Keratinocyte (primary cell): ENCODE results near the gene ACP6. TPM values are rescaled to one million over a fixed set of nuclear protein-coding genes. Genes with fewer than 3 reads are reported as not detected.

ENCODE experiments used
- DNase-seq: peaks from one replicate; pipeline ENCODE4 v3.0.0-alpha.2; 2011; ENCODE audit warnings: low read depth, missing footprints, low spot score
- FAIRE-seq: peaks from 2 replicates; lab custom pipeline; 2011; peaks lifted over from hg19 to GRCh38; lab: Jason Lieb, UNC
- H2AFZ ChIP-seq: 2 replicates; pipeline ENCODE4 v1.6.0; 2012; ENCODE audit warnings: low read length, control low read depth, inconsistent platforms; ENCODE audit not compliant: control insufficient read depth
- H3K27ac ChIP-seq: 2 replicates; pipeline ENCODE4 v1.5.1; 2011; ENCODE audit warnings: low read length; ENCODE audit not compliant: control insufficient read depth, insufficient read depth
- H3K27me3 ChIP-seq: 3 replicates; pipeline ENCODE4 v1.6.0; 2011; ENCODE audit warnings: low read length; ENCODE audit not compliant: control insufficient read depth, insufficient read depth; ENCODE audit errors: extremely low read depth
- H3K36me3 ChIP-seq, 2 experiments: 2 replicates in 1 of 2; 3 replicates in 1 of 2; pipeline ENCODE4 v1.5.1; 2011; ENCODE audit warnings: low read length in 2 of 2, mild to moderate bottlenecking in 1 of 2; ENCODE audit not compliant: control insufficient read depth in 2 of 2, insufficient read depth in 2 of 2; ENCODE audit errors: extremely low read depth in 1 of 2
- H3K4me1 ChIP-seq: 3 replicates; pipeline ENCODE4 v1.5.1; 2011; ENCODE audit warnings: low read length; ENCODE audit not compliant: control insufficient read depth, insufficient read depth; ENCODE audit errors: extremely low read depth
- H3K4me2 ChIP-seq: 3 replicates; pipeline ENCODE4 v1.6.0; 2011; ENCODE audit warnings: low read depth, low read length; ENCODE audit not compliant: control insufficient read depth, insufficient read depth; ENCODE audit errors: extremely low read depth
- H3K4me3 ChIP-seq, 3 experiments: fragments of 200-600 bp in 1 of 3; sonication (generic) in 1 of 3; 2 replicates in 2 of 3; 3 replicates in 1 of 3; pipeline ENCODE4 v1.5.1; 2011 to 2016; ENCODE audit warnings: low read length in 3 of 3, mild to moderate bottlenecking in 3 of 3, control low read depth in 2 of 3, inconsistent platforms in 1 of 3, low read depth in 1 of 3, mixed read lengths in 1 of 3, mixed run types in 1 of 3, moderate library complexity in 1 of 3; ENCODE audit not compliant: control insufficient read depth in 2 of 3, insufficient read depth in 2 of 3; ENCODE audit errors: extremely low read depth in 1 of 3
- H3K79me2 ChIP-seq: 2 replicates; pipeline ENCODE4 v1.6.0; 2012; ENCODE audit warnings: low read length; ENCODE audit not compliant: control insufficient read depth, insufficient read depth
- H3K9ac ChIP-seq: 3 replicates; pipeline ENCODE4 v1.6.0; 2011; ENCODE audit warnings: low read length; ENCODE audit not compliant: control insufficient read depth, insufficient read depth; ENCODE audit errors: extremely low read depth
- H3K9me1 ChIP-seq: 3 replicates; pipeline ENCODE4 v1.6.0; 2011; ENCODE audit warnings: low read length; ENCODE audit not compliant: control insufficient read depth, insufficient read depth; ENCODE audit errors: extremely low read depth
- H3K9me3 ChIP-seq: 2 replicates; pipeline ENCODE4 v1.5.1; 2012; ENCODE audit warnings: low read depth, low read length; ENCODE audit not compliant: control insufficient read depth
- H4K20me1 ChIP-seq: 3 replicates; pipeline ENCODE4 v1.6.0; 2011; ENCODE audit warnings: low read length; ENCODE audit not compliant: control insufficient read depth, insufficient read depth; ENCODE audit errors: extremely low read depth
- EZH2 ChIP-seq: IDR thresholded peaks from one replicate; pipeline ENCODE4 v1.6.1; 2012; ENCODE audit warnings: inconsistent platforms, mild to moderate bottlenecking, low read length, moderate library complexity
- dilution Hi-C: fragments of 300-500 bp; cut with MboI; formaldehyde crosslinking; loops from one replicate; pipeline ENCODE4 v1.7.0; 2020; ENCODE audit warnings: low sequenced_read_pairs; ENCODE audit not compliant: extremely low pct_ligation_motif_present
- polyA plus RNA-seq, 5 experiments: library from polyadenylated mRNA; depleted of rRNA in 3 of 5; stranded (reverse) in 3 of 5; stranded (forward) in 1 of 5; unstranded in 1 of 5; fragments of >200 nt; gene quantifications; 1 replicate in 1 of 5; 2 replicates in 3 of 5; 3 replicates in 1 of 5; pipeline versions ENCODE4 v1.2.1 to v1.2.3, GENCODE V29; 2011 to 2012; ENCODE audit warnings: missing spikeins in 2 of 5, low read depth in 1 of 5, low replicate concordance in 1 of 5
- TF ChIP-seq, protein P1 (sequence below), 3 experiments: IDR thresholded peaks in 1 of 3; conservative IDR thresholded peaks in 1 of 3; optimal IDR thresholded peaks in 1 of 3; 2 replicates in 2 of 3; 3 replicates in 1 of 3; pipeline versions ENCODE3 to v1.5.1; 2011; ENCODE audit warnings: low read length in 3 of 3, mild to moderate bottlenecking in 3 of 3, moderate library complexity in 2 of 3, control low read depth in 1 of 3, inconsistent platforms in 1 of 3; ENCODE audit not compliant: insufficient read depth in 2 of 3; ENCODE audit errors: extremely low read depth in 1 of 3

Gene ACP6
- polyA plus RNA-seq, 1 donor (not counting 4 experiments of a cell fraction or from before 2014, with no cell fraction given): 7.4 TPM

DNA sequence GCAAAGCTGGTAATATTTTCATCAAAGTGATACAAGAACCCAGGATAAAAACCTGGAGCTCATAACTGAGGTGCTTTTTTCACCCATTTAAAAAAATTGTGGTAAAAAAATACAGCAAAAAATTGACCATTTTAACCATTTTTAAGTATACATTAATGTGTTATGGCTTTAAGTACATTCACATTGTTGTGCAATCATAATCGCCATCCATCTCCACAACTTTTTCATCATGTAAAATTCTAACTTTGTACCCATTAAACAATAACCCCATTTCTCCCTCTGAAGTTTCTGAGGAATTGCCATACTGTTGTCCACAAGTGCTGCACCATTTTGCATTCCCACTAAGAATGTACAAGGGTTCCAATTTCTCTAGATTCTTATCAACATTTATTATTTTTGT, 36.6 kb downstream of the ACP6 start:
- H3K79me2 ChIP-seq: no peaks in the 10 kb centered on the region
- no peak for DNase-seq
- no peak overlapping the region for H3K27ac ChIP-seq
- H3K4me2 ChIP-seq: no peak overlapping the region
- no peak overlapping the region for H3K9ac ChIP-seq
- FAIRE-seq: no peak
- H3K36me3 ChIP-seq: peaks cover 0 to 2% of the 10 kb centered on the region in 2 experiments
- H3K4me3 ChIP-seq: no peak overlapping the region
- TF ChIP-seq EZH2: no peak
- TF ChIP-seq, protein P1, sequence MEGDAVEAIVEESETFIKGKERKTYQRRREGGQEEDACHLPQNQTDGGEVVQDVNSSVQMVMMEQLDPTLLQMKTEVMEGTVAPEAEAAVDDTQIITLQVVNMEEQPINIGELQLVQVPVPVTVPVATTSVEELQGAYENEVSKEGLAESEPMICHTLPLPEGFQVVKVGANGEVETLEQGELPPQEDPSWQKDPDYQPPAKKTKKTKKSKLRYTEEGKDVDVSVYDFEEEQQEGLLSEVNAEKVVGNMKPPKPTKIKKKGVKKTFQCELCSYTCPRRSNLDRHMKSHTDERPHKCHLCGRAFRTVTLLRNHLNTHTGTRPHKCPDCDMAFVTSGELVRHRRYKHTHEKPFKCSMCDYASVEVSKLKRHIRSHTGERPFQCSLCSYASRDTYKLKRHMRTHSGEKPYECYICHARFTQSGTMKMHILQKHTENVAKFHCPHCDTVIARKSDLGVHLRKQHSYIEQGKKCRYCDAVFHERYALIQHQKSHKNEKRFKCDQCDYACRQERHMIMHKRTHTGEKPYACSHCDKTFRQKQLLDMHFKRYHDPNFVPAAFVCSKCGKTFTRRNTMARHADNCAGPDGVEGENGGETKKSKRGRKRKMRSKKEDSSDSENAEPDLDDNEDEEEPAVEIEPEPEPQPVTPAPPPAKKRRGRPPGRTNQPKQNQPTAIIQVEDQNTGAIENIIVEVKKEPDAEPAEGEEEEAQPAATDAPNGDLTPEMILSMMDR (optimal IDR thresholded peaks at IDR 0.05 in 1 of 3, IDR thresholded peaks at IDR 0.05 in 1 of 3, conservative IDR thresholded peaks at IDR 0.05 in 1 of 3; ENCODE audit: extremely low read depth in 1 of 3, insufficient read depth in 2 of 3, low read length in 3 of 3): no peak
- H3K9me3 ChIP-seq: no peaks in the 10 kb centered on the region
- no peaks in the 10 kb centered on the region for H4K20me1 ChIP-seq
- no peak overlapping the region for H2AFZ ChIP-seq
- dilution Hi-C loops: loop anchor here (10.0 kb wide), 1 partner anchor 49 kb away; no protein-coding TSS in a partner anchor
- no peaks in the 10 kb centered on the region for H3K4me1 ChIP-seq
- no peaks in the 10 kb centered on the region for H3K9me1 ChIP-seq
- H3K27me3 ChIP-seq: no peaks in the 10 kb centered on the region

DNA sequence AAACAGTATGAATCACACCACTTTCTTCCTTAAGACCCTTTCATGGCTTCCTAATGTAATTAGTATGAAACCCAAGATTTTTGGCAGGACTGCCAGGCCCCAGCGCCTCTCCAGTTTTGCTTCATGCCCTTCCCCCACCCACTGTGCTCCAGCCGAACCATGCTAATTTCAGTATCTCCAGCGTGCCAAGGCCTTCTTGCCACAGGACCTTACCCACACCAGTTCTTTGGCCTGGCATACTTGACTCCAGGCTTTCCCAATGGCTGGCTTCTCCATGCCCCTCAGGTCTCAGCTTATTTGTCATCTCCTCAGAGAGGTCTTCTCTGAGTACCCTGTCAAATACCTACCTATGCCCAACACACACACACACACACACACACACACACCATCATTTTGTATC, 38.5 kb downstream of the ACP6 start:
- Histone ChIP-seq H2AFZ (no peak overlapping the region), H3K79me2 (no peaks in the 10 kb centered on the region), H3K4me3 (no peak overlapping the region), H3K9me3 (no peaks in the 10 kb centered on the region), H3K36me3 (peaks cover 0 to 2% of the 10 kb centered on the region in 2 experiments), H3K9me1 (no peaks in the 10 kb centered on the region), H3K4me2 (no peak overlapping the region), H3K9ac (no peak overlapping the region), H4K20me1 (no peaks in the 10 kb centered on the region), H3K4me1 (no peaks in the 10 kb centered on the region), H3K27ac (no peak overlapping the region), H3K27me3 (no peaks in the 10 kb centered on the region)
- dilution Hi-C loops: loop anchor here (10.0 kb wide), 1 partner anchor 47 kb away; no protein-coding TSS in a partner anchor
- FAIRE-seq (no peak), DNase-seq (no peak)
- TF ChIP-seq, protein P1 (optimal IDR thresholded peaks at IDR 0.05 in 1 of 3, IDR thresholded peaks at IDR 0.05 in 1 of 3, conservative IDR thresholded peaks at IDR 0.05 in 1 of 3; ENCODE audit: extremely low read depth in 1 of 3, insufficient read depth in 2 of 3, low read length in 3 of 3): no peak
